Lower leg skin (tissue), 4 donors: ENCODE data around the gene SPATA13. TPM values are rescaled to one million over a fixed set of nuclear protein-coding genes. Genes with fewer than 3 reads are reported as not detected.

ENCODE experiments used
- DNase-seq, 2 donors: peaks; one replicate each; pipeline ENCODE4 v3.0.0-alpha.2; 2019; ENCODE audit warnings: low spot score in 2 of 2
- H3K4me3 ChIP-seq: fragments of 200-600 bp; sonication (generic); 2 replicates; pipeline ENCODE4 v1.5.1; 2017; ENCODE audit warnings: mild to moderate bottlenecking, low read depth; ENCODE audit not compliant: poor library complexity, severe bottlenecking
- CTCF ChIP-seq, 3 donors: fragments of 450-650 bp; IDR thresholded peaks; one replicate each; pipeline ENCODE4 v1.5.1; 2016; ENCODE audit warnings: antibody characterized with exemption in 3 of 3, mild to moderate bottlenecking in 3 of 3, moderate library complexity in 2 of 3
- POLR2A ChIP-seq, 2 donors: fragments of 450-650 bp; IDR thresholded peaks; one replicate each; pipeline ENCODE4 v1.6.1; 2016 to 2017; ENCODE audit warnings: antibody characterized with exemption in 2 of 2, mild to moderate bottlenecking in 1 of 2, moderate library complexity in 1 of 2
- WGBS, 2 donors: methylation state at CpG; one replicate each; pipeline ENCODE4 v1.1.5; 2018; 5-methylcytosine and 5-hydroxymethylcytosine counted together
- intact Hi-C: fragments of 100-400 bp; cut with DNase I; formaldehyde crosslinking; loops from one replicate; pipeline ENCODE4 v1.15.0; 2023; ENCODE audit warnings: low total_unique reads
- total RNA-seq, 4 donors: library from RNA; depleted of rRNA; stranded (reverse); fragments of >200 nt; gene quantifications; one replicate each; pipeline ENCODE4 v1.1.0, GENCODE V29; 2016

SPATA13 gene
- total RNA-seq, 4 donors from 2014 or later = 30.6 to 78.3 (median 46.2) TPM

- H3K4me3 ChIP-seq = no peak overlapping the region
- TF ChIP-seq CTCF (IDR thresholded peaks at IDR 0.05) (no peak), POLR2A (IDR thresholded peaks at IDR 0.05) (no peak)
- intact Hi-C loops = no loop called here
- no peak for DNase-seq
- WGBS, 2 donors = 11 to 39% methylated on average over 32 to 37 of the region's 38 CpGs
These were observed 167.6 kb downstream of the SPATA13 start for GRCh38 chr13:24328145-24328544.

- no peak for DNase-seq
- intact Hi-C loops = loop anchor here (2.0 kb wide), 1 partner anchor 40 kb away; no protein-coding TSS in a partner anchor
- 89 to 94% methylated on average over 35 to 36 of the region's 36 CpGs for WGBS, 2 donors
- TF ChIP-seq POLR2A (IDR thresholded peaks at IDR 0.05) (no peak), CTCF (IDR thresholded peaks at IDR 0.05) (no peak)
- no peak overlapping the region for H3K4me3 ChIP-seq
These were observed 178.2 kb downstream of the SPATA13 start for GRCh38 chr13:24338721-24339120.

GRCh38 chr13:24339937-24340607 lies 179.6 kb downstream of the SPATA13 start:
- TF ChIP-seq POLR2A (IDR thresholded peaks at IDR 0.05) (no peak), CTCF (IDR thresholded peaks at IDR 0.05) (no peak)
- H3K4me3 ChIP-seq = no peak overlapping the region
- DNase-seq = no peak
- 86 to 87% methylated on average over 30 to 34 of the region's 35 CpGs for WGBS, 2 donors
- intact Hi-C loops = loop anchor here (2.0 kb wide), 1 partner anchor 41 kb away; no protein-coding TSS in a partner anchor

- DNase-seq = no peak
- intact Hi-C loops = no loop called here
- 86 to 95% methylated on average over 24 to 25 of the region's 26 CpGs for WGBS, 2 donors
- TF ChIP-seq CTCF (IDR thresholded peaks at IDR 0.05) (no peak), POLR2A (IDR thresholded peaks at IDR 0.05) (no peak)
- no peak overlapping the region for H3K4me3 ChIP-seq
These were observed 180.1 kb downstream of the SPATA13 start for GRCh38 chr13:24340608-24340955.

GRCh38 chr13:24341439-24341838 lies 180.9 kb downstream of the SPATA13 start:
- WGBS, 2 donors = 72 to 74% methylated on average over 3 of the region's 3 CpGs
- intact Hi-C loops = no loop called here
- TF ChIP-seq CTCF (IDR thresholded peaks at IDR 0.05) = no peak
- TF ChIP-seq POLR2A (IDR thresholded peaks at IDR 0.05) = no peak
- no peak overlapping the region for H3K4me3 ChIP-seq
- DNase-seq = no peak

- WGBS, 2 donors = 61 to 65% methylated on average over 5 of the region's 5 CpGs
- H3K4me3 ChIP-seq = no peak overlapping the region
- no peak for DNase-seq
- intact Hi-C loops = no loop called here
- no peak for TF ChIP-seq CTCF (IDR thresholded peaks at IDR 0.05)
- TF ChIP-seq POLR2A (IDR thresholded peaks at IDR 0.05) = no peak
These were observed 187.9 kb downstream of the SPATA13 start for GRCh38 chr13:24348385-24348784.
